Parathyroid adenoma (tissue), 2 donors: ENCODE measurements around the gene RAPGEFL1.

Source experiments
- H2AFZ ChIP-seq: fragments of 300-600 bp; sonication (generic); one replicate; pipeline ENCODE4 v1.7.0; 2017; ENCODE audit warnings: antibody characterized with exemption, mild to moderate bottlenecking
- H3K27ac ChIP-seq: fragments of 300-600 bp; sonication (generic); one replicate; pipeline ENCODE4 v1.7.0; 2017
- H3K27me3 ChIP-seq: fragments of 300-600 bp; sonication (generic); one replicate; pipeline ENCODE4 v1.7.0; 2017; ENCODE audit warnings: low read length; ENCODE audit not compliant: control insufficient read depth, insufficient read depth
- H3K36me3 ChIP-seq: fragments of 300-600 bp; sonication (generic); one replicate; pipeline ENCODE4 v1.7.0; 2017; ENCODE audit warnings: low read length; ENCODE audit not compliant: control insufficient read depth, insufficient read depth
- H3K4me1 ChIP-seq: fragments of 300-600 bp; sonication (generic); one replicate; pipeline ENCODE4 v1.7.0; 2017; ENCODE audit warnings: control low read depth
- H3K4me2 ChIP-seq: fragments of 300-600 bp; sonication (generic); one replicate; pipeline ENCODE4 v1.7.0; 2017; ENCODE audit warnings: low read length
- H3K4me3 ChIP-seq: fragments of 300-600 bp; sonication (generic); one replicate; pipeline ENCODE4 v1.7.0; 2017; ENCODE audit warnings: low read depth, low read length
- H3K79me2 ChIP-seq: fragments of 300-600 bp; sonication (generic); one replicate; pipeline ENCODE4 v1.7.0; 2017; ENCODE audit warnings: control low read depth
- H3K9ac ChIP-seq: fragments of 300-600 bp; sonication (generic); one replicate; pipeline ENCODE4 v1.7.0; 2017; ENCODE audit warnings: mild to moderate bottlenecking
- H3K9me3 ChIP-seq: fragments of 300-600 bp; sonication (generic); one replicate; pipeline ENCODE4 v1.7.0; 2017; ENCODE audit warnings: low read length; ENCODE audit not compliant: control insufficient read depth
- CTCF ChIP-seq: fragments of 300-600 bp; sonication (generic); IDR thresholded peaks from one replicate; pipeline ENCODE4 v1.7.0; 2017; ENCODE audit warnings: antibody characterized with exemption, mild to moderate bottlenecking
- donor health status: primary hyperparathyroidism.

Gene RAPGEFL1

DNA sequence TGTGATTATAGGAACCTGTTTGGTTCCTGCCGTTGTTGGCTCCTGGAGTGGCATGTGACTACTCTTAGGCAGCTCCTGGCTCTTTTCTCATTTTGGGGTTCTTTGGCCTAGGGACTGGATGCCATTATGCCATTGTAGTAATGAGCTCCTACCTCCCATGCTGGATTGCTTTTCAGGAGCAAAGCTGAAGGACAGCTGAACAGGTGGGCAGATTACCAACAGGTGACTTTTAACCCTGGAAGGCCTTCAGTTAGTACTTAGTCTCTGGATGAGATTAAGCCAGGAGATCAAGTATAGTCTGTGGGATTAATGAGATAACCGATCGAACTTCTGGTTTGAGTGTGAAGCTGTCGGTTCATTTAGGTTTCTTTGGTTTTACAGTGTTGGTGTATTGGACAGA lies 67.0 kb downstream of the RAPGEFL1 start:
- no peak overlapping the region for H3K4me2 ChIP-seq
- no peaks in the 10 kb centered on the region for H3K4me1 ChIP-seq
- H3K9me3 ChIP-seq: no peaks in the 10 kb centered on the region
- H3K27ac ChIP-seq: no peak overlapping the region
- H3K27me3 ChIP-seq: no peaks in the 10 kb centered on the region
- no peak overlapping the region for H3K4me3 ChIP-seq
- H2AFZ ChIP-seq: no peak overlapping the region
- peaks cover 44% of the 10 kb centered on the region for H3K79me2 ChIP-seq
- TF ChIP-seq CTCF: no peak
- H3K9ac ChIP-seq: no peak overlapping the region
- H3K36me3 ChIP-seq: no peaks in the 10 kb centered on the region
